Activated naive CD8-positive, alpha-beta T cell treated with anti-CD3 and anti-CD28 coated beads, Interleukin-2, amount 50 U/mL, for 24 hours (primary cell): Measurements from ENCODE around the gene MIEF2.

Source experiments
- ATAC-seq: fragments of 150-1000 bp; cut with Tn5 transposase; one replicate; pipeline ENCODE4 v1.10.0; 2021
- DNase-seq: peaks from one replicate; pipeline ENCODE4 v3.0.0; 2021
- H3K27ac Mint-ChIP-seq: one replicate; pipeline ENCODE4 v1.8.0; 2021; ENCODE audit warnings: mild to moderate bottlenecking, mixed read lengths
- H3K27me3 Mint-ChIP-seq: one replicate; pipeline ENCODE4 v1.8.0; 2021; ENCODE audit warnings: mixed read lengths
- H3K36me3 Mint-ChIP-seq: one replicate; pipeline ENCODE4 v1.8.0; 2021; ENCODE audit warnings: low read depth, mixed read lengths
- H3K4me1 Mint-ChIP-seq: one replicate; pipeline ENCODE4 v1.8.0; 2021; ENCODE audit warnings: mixed read lengths
- H3K4me3 Mint-ChIP-seq: one replicate; pipeline ENCODE4 v1.8.0; 2021; ENCODE audit warnings: mild to moderate bottlenecking, moderate library complexity, mixed read lengths
- H3K9me3 Mint-ChIP-seq: one replicate; pipeline ENCODE4 v1.8.0; 2021; ENCODE audit warnings: mixed read lengths

The MIEF2 gene

DNA sequence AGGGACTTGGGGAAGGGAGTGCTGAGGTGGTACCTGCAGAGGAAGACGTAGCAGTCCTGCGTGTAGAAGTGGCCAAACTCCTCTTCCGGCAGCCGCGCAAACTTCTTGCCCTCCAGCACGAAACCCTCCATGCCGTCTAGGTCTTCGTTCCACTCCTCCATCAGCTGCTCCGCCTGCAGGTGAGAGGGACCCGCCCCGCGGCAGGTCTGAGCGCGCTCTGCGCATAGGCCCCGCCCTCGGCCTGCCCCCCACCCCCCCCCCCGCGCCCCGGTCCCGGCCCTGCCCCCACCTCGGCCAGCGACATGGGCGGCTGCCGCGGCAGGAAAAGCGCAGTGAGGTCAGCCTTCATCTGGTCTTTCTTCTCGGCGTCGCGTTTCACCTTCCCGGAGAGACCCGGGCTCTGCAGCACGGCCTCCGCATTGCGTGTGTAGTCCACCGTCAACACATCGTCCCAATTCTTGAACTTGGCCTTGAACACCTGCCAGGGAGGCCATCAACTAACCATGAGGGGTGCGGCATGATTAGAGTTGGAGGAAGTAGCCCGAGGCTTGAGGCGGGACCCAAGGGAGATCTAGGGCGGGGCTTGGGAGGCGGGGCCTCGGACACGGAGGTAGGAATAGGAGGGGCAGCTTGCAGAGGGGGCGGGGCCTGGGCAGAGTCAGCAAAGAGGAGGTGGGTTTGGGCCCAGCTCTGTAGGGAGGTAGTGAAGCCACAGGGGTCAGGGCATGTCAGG, 13.4 kb upstream of the MIEF2 start:
- H3K27me3 Mint-ChIP-seq: no peaks in the 10 kb centered on the region
- DNase-seq (peak; percentile 47), ATAC-seq (no peak)
- no peak overlapping the region for H3K27ac Mint-ChIP-seq
- peaks cover 24% of the 10 kb centered on the region for H3K36me3 Mint-ChIP-seq
- no peaks in the 10 kb centered on the region for H3K4me1 Mint-ChIP-seq
- no peaks in the 10 kb centered on the region for H3K9me3 Mint-ChIP-seq
- no peak overlapping the region for H3K4me3 Mint-ChIP-seq

DNA sequence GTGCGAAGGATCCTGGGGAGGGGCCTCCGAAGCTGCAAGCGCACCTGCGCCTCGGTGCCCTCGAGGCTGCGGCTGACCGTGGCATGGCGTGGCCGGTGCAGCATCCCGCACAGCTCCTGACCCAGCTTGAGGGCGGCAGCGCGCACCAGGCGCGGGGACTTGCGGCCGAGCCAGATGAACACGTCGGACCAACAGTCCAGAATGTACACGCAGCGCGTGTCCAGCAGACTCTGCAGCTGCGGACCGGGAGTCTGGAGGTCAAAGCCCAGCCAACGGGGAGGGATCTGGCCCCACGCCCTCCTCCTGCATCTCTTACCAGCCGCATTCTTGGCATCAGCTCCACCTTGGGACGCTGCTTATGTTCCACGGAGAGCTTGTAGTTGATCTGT, 12.9 kb upstream of the MIEF2 start:
- no peak overlapping the region for H3K27ac Mint-ChIP-seq
- peaks cover 24% of the 10 kb centered on the region for H3K36me3 Mint-ChIP-seq
- no peak for DNase-seq

DNA sequence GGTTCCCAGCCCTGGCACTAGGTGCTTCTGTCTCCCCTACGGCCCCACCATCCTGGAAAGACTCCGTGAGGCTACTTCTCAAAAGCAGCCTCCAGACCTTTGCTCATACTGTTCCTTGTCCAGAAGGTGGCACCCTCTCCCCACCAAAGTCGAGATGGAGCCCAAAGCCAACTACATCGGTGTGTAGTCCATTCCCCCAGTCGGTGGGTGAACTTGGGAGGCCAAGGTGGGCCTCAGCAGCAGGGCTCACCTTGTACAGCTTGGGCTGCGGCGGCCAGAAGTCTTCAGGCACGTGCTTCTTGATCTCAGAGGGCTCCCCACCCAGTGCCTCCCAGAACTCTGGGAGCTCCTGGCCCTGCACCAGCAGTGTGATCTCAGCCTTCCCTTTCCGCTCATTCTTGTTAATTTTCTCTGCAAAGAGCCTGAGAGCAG, 12.1 kb upstream of the MIEF2 start:
- Mint-ChIP-seq H3K27ac (no peak overlapping the region), H3K36me3 (peaks cover 25% of the 10 kb centered on the region), H3K27me3 (no peaks in the 10 kb centered on the region), H3K9me3 (no peaks in the 10 kb centered on the region), H3K4me3 (no peak overlapping the region), H3K4me1 (no peaks in the 10 kb centered on the region)
- ATAC-seq (peak; percentile 57), DNase-seq (peak; percentile 65)

More for the DNA sequence above, 12.9 kb upstream of the MIEF2 start:
- H3K9me3 Mint-ChIP-seq: no peaks in the 10 kb centered on the region
- ATAC-seq: no peak
- no peak overlapping the region for H3K4me3 Mint-ChIP-seq
- no peaks in the 10 kb centered on the region for H3K27me3 Mint-ChIP-seq
- H3K4me1 Mint-ChIP-seq: no peaks in the 10 kb centered on the region

DNA sequence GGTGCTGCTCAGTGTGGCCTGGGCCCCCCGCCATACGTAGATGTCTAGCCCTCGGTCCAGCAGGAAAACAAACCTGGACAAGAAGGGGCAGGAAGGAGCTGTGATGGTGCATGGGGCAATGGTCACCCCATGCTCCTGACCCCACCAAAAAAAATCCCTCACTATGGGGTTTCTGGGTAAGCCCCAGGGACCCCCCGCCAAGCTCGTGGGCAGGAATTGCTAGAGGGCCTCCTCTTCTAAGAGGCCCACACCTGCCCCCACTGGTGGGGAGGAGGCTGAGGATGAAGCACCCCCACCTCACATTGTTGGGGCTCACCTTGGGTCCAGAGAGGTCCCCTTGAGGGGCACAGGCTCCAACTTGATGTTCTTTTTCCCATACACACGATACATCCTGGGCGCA, 11.7 kb upstream of the MIEF2 start:
- Mint-ChIP-seq H3K36me3 (peaks cover 25% of the 10 kb centered on the region), H3K27ac (no peak overlapping the region), H3K27me3 (no peaks in the 10 kb centered on the region), H3K4me3 (no peak overlapping the region), H3K9me3 (no peaks in the 10 kb centered on the region), H3K4me1 (no peaks in the 10 kb centered on the region)
- DNase-seq (no peak), ATAC-seq (no peak)

DNA sequence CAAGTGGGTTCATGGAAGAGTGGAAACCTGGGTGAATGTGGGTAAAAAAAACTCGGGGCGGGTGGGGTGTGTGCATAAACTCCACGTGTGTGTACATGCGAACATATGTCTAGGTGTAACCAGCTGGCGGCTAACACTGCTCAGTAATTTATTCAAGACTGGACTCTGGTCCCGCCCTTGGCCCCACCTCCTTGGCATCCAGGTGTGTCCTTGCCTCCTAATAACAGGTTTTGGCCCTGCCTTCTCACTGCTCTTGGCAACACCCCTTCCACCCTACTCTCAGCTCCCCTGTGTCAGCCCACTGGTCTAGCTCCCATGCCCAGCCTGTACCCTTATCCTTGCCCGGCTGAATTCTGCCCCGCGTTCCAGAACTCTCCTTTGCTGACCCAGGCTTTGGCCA, 10.2 kb upstream of the MIEF2 start:
- Mint-ChIP-seq H3K9me3 (no peaks in the 10 kb centered on the region), H3K36me3 (peaks cover 29% of the 10 kb centered on the region), H3K27me3 (no peaks in the 10 kb centered on the region), H3K27ac (no peak overlapping the region), H3K4me1 (no peaks in the 10 kb centered on the region), H3K4me3 (no peak overlapping the region)
- ATAC-seq: no peak
- DNase-seq: no peak

DNA sequence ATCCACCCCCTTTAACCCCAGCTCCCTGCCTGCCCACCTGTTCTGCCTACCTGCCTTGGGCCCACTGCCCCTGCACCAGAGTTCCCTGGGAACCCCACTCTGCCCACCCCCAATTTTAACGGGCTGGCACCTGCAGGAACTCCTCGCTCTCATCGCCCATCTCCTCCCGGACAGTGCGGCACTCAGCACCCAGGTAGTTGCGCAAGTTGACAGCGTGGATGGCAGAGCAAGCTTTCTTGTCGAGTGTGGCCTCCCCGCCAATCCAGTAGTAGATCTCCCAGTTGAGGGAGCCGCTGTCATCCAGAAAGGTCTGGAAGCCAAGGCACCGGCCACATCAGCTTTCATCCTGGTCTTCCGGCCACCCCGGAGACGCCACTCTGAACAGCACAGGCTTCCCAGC, 9.8 kb upstream of the MIEF2 start:
- no peak for ATAC-seq
- Mint-ChIP-seq H3K36me3 (peaks cover 26% of the 10 kb centered on the region), H3K4me1 (no peaks in the 10 kb centered on the region), H3K4me3 (no peak overlapping the region), H3K27ac (no peak overlapping the region), H3K9me3 (no peaks in the 10 kb centered on the region), H3K27me3 (no peaks in the 10 kb centered on the region)
- DNase-seq: no peak

DNA sequence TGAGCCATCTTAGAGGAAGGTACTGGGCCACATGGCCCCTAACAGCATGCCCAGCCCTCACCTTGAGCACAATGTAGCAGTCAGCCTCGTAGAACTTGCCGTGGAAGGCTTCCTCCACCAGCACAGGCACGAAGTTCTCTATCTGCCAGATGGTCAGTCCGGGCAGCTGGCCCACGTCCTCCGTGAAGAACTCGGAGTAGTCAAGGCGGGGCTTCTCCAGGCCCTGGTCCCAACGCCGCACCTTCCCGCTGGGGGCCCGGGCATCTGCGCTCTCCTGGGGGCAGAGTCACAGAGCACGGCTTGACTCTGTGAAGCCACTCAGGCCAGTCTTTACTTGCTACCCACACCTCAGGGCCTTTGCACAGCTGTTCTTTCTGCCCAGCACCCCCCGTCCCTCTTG, 9.3 kb upstream of the MIEF2 start:
- Mint-ChIP-seq H3K4me1 (peaks cover 2% of the 10 kb centered on the region), H3K4me3 (no peak overlapping the region), H3K27me3 (no peaks in the 10 kb centered on the region), H3K36me3 (peaks cover 28% of the 10 kb centered on the region), H3K9me3 (no peaks in the 10 kb centered on the region), H3K27ac (no peak overlapping the region)
- ATAC-seq: no peak
- DNase-seq: no peak

DNA sequence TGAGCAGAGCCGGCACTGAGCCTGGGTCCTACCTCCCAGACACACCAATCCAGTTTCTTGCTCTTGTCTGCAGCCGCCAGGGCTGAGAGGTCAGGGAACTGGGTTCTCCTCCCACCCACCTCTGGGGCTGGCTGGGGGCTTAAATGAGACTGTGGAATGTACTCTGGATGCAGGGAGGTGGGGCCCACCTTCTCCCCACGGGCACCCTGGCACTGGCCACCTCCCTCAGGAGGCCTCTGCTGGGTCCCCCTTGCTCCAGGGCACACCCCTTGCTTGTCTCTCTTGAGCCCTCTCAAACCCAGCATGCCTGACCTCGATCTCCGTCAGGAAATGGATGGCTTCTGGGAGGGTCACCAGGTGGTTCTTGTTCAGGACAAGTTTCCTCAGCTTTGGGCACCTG, 8.3 kb upstream of the MIEF2 start:
- no peaks in the 10 kb centered on the region for H3K9me3 Mint-ChIP-seq
- H3K27me3 Mint-ChIP-seq: no peaks in the 10 kb centered on the region
- H3K27ac Mint-ChIP-seq: no peak overlapping the region

DNA sequence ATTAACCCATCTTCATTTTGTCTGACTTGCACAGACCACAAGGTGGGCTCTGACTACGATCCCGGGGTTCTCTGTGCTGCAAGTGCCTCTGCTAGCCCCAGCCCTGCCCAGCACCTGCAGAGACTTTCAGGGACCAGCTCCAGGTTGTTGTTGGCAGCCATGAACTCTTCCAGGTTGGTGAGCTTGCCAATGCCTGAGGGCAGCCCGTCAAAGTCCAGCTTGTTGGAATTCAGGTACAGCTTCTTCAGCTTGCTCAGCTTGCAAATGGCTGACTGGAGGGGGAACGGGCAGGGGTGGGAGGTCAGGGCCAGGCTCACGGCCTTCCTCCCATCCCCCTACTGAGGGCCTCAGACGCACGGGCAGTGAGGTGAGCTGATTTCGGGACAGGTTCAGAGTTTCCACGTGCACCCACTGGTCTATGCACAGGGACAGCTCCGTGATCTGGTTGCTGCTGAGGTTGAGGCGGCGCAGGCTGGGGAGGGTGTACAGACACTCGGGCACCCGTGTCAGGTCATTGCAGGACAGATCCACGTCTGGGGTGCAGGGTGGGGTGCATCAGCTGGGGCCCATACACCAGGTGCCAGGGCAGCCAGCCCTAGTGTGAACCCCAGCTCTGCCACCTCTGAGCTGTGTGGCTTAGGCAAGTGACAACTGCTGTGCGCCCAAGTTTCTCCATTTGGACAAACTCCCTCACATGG, 7.1 kb upstream of the MIEF2 start:
- DNase-seq: no peak
- Mint-ChIP-seq H3K27ac (no peak overlapping the region), H3K4me1 (peaks cover 18% of the 10 kb centered on the region), H3K36me3 (peaks cover 19% of the 10 kb centered on the region), H3K4me3 (no peak overlapping the region), H3K9me3 (no peaks in the 10 kb centered on the region), H3K27me3 (no peaks in the 10 kb centered on the region)
- no peak for ATAC-seq

More for the DNA sequence above, 8.3 kb upstream of the MIEF2 start:
- Mint-ChIP-seq H3K4me3 (no peak overlapping the region), H3K4me1 (peaks cover 10% of the 10 kb centered on the region), H3K36me3 (peaks cover 26% of the 10 kb centered on the region)
- DNase-seq (no peak), ATAC-seq (no peak)

DNA sequence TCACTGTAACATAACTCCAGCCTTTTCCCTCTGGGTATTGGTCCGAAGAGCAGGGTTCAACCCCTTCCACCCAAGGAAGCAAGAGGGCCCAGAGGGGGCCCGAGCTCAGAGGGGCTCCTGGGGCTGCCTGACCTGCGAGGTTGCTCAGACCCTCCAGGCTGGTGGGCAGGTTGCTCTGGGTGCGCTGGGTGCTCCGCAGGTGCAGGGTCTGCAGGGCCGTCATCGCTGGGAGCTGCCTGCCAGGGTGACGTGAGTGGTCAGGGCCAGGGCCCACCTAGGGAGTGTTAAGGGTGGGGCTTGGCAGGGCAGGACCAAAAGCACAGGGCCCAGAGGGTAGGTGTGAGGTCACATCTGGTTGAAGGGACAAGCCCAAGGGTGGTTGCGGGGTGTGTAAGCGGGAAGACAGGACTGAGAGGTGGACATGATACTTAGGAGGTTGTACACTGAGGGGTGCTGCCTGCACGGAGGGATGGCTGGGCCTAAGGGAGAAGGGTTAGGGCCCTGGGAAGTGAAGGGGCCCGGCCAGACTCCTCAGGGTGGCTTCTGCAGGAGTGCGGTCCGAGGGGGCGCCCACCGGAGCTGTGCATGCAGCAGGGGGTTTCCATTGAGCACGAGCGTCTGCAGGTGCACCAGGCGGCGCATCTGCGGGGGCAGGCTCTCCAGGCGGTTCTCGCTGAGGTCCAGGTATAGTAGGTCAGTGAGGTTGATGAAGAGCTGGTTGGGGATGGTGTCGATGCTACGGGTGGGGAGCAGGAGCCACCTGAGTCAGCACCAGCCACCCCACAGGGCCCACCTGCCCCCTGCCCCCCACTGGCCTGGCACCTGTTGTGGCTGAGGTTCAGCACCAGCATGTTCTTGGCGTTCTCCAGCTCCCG, 6.3 kb upstream of the MIEF2 start:
- DNase-seq (no peak), ATAC-seq (no peak)
- Mint-ChIP-seq H3K27me3 (no peaks in the 10 kb centered on the region), H3K36me3 (peaks cover 19% of the 10 kb centered on the region), H3K9me3 (no peaks in the 10 kb centered on the region), H3K4me3 (no peak overlapping the region), H3K4me1 (peaks cover 20% of the 10 kb centered on the region), H3K27ac (no peak overlapping the region)

DNA sequence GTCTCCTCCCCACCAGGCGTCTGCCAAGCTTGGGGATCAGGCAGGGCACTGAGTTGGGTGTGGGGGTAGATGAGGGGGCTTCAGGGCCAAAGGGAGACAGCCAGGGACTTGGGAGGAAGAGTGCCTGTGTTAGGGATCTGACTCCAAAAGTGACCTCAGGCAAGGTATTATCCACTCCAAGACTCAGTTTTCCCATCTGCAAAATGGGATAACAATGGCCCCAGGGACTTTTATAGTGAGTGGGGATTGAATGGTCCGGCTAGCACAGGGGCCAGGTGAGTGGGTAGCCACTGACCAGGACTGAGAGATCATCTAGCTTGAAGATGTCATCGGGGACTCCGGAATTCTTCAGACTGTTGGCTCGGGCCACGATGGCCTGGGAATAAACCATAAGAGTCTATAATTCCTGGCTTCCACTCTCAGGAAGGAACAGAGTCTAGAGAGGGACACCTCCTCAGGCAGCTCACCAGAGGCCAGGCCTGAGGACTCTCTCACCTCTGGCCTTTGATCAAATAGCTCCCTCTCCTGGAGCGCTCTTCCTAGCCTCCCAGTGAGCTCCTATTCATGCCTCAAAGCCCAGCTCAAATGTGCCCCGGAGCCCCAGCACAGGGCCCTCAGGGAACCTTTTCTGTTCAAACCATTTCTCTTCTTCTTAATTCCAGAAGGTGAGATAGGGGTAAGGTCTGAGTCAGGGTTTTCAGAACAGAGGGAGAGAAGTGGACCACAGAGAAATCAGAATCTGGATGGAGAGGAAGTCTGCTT, 5.4 kb upstream of the MIEF2 start:
- Mint-ChIP-seq H3K4me1 (peaks cover 26% of the 10 kb centered on the region), H3K9me3 (no peaks in the 10 kb centered on the region), H3K4me3 (no peak overlapping the region), H3K36me3 (peaks cover 19% of the 10 kb centered on the region), H3K27me3 (no peaks in the 10 kb centered on the region), H3K27ac (no peak overlapping the region)
- DNase-seq (no peak), ATAC-seq (no peak)

DNA sequence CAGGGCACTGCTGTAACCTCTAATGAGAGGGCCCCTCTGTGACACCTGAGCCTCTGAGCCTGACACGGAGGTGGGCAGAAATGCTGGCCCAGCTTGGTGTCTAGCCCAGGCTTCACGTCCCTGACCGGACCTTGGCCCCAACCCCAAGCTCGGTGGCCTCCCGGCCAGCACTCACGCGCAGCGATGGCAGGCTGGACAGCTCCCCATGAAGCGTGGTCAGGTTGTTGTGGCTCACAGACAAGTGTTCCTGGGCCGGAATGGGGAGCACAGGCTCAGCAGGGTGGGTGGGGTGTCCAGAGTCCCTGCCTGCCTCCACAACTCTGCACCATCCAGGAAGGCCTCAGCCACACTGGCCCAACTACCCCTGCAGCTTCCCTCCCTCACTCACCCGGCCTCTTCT, 4.1 kb upstream of the MIEF2 start:
- ATAC-seq (no peak), DNase-seq (no peak)
- H3K4me3 Mint-ChIP-seq: no peak overlapping the region
- no peaks in the 10 kb centered on the region for H3K27me3 Mint-ChIP-seq
- peaks cover 17% of the 10 kb centered on the region for H3K36me3 Mint-ChIP-seq
- H3K4me1 Mint-ChIP-seq: peaks cover 32% of the 10 kb centered on the region
- H3K9me3 Mint-ChIP-seq: no peaks in the 10 kb centered on the region
- H3K27ac Mint-ChIP-seq: no peak overlapping the region

DNA sequence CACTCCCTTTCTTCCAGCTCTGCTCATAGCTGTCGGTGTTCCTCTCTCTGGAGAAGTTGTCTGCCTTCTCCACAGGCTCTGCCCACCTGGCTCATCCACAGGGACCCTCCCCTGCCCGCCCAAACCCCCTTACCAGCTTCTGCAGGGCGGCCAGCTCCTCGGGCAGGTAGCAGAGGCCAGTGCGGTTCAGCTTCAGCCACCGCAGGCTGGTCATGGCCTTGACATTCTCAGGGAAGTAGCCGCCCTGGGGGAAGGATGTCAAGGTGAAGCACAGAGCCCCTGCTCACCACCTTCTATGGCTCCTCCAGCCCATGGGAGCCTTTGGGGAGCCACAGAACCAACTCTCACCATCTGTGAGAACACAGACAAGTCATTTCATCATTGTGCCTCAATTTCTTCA, 3.7 kb upstream of the MIEF2 start:
- DNase-seq (no peak), ATAC-seq (no peak)
- Mint-ChIP-seq H3K27ac (peak overlapping the region; percentile 39), H3K4me3 (peak overlapping the region; percentile 94), H3K4me1 (peaks cover 36% of the 10 kb centered on the region), H3K36me3 (peaks cover 13% of the 10 kb centered on the region), H3K9me3 (no peaks in the 10 kb centered on the region), H3K27me3 (no peaks in the 10 kb centered on the region)

DNA sequence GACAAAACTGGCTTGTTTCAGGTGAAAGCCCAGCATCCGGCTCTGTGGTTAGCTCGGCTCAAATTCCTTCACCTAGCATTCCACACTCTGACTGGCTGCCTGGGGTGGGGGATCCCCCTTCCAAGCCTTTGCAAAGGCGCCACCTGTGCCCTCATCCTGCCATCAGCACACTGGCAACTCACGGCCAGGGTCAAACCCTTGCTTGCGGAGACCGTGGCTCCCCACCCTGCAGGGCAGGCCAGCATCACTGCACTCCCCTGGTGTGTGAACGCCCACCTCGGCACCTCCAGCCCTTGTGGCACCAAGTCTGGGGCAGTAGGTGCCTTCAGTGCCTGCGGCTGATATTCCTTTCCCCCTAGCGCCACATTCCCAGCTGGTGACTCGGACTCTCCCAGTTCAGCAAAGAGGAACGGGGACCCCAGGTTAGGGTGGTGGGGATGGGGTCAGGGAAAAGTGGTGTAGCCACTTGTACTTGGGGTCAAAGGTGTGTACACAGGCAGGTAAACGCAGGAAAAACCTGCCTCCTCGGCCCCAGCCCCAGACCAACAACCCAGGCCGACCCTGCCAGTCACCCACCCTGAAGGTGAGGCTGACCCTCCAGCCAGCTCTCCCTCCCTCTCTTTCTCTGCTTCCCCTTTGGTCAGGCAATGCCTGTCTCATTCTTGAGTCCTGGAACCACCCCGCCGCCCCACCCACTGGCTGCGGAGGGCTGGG, 3.0 kb upstream of the MIEF2 start:
- no peaks in the 10 kb centered on the region for H3K27me3 Mint-ChIP-seq
- DNase-seq (peak; percentile 34), ATAC-seq (no peak)
- H3K27ac Mint-ChIP-seq: peak overlapping the region; percentile 74
- peaks cover 41% of the 10 kb centered on the region for H3K4me1 Mint-ChIP-seq
- no peaks in the 10 kb centered on the region for H3K9me3 Mint-ChIP-seq
- peaks cover 12% of the 10 kb centered on the region for H3K36me3 Mint-ChIP-seq
- H3K4me3 Mint-ChIP-seq: peak overlapping the region; percentile 94
